Measurements from ENCODE around the gene OR52J3.

The OR52J3 gene

GRCh38 chr11:5046226-5046625, at the start of gene OR52J3:
TSS of gene OR52J3 (plus strand) at chr11:5046526. CDS start at chr11:5046526, 0 bp downstream.
- no peak for TF ChIP-seq ZNF394 (tag by site-specific recombination; IDR thresholded peaks at IDR 0.05; ENCODE audit: borderline replicate concordance)
- TF ChIP-seq, protein P1, sequence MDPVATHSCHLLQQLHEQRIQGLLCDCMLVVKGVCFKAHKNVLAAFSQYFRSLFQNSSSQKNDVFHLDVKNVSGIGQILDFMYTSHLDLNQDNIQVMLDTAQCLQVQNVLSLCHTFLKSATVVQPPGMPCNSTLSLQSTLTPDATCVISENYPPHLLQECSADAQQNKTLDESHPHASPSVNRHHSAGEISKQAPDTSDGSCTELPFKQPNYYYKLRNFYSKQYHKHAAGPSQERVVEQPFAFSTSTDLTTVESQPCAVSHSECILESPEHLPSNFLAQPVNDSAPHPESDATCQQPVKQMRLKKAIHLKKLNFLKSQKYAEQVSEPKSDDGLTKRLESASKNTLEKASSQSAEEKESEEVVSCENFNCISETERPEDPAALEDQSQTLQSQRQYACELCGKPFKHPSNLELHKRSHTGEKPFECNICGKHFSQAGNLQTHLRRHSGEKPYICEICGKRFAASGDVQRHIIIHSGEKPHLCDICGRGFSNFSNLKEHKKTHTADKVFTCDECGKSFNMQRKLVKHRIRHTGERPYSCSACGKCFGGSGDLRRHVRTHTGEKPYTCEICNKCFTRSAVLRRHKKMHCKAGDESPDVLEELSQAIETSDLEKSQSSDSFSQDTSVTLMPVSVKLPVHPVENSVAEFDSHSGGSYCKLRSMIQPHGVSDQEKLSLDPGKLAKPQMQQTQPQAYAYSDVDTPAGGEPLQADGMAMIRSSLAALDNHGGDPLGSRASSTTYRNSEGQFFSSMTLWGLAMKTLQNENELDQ (tag by site-specific recombination; IDR thresholded peaks at IDR 0.05; ENCODE audit: low read depth), result no peak
- TF ChIP-seq ZNF416 (tag by site-specific recombination; IDR thresholded peaks at IDR 0.05), result no peak
- no peaks in the 10 kb centered on the region for H3K4me1 ChIP-seq (ENCODE audit: control insufficient read depth, insufficient read depth, low read length)
- H3K36me3 ChIP-seq (ENCODE audit: control insufficient read depth in 2 of 2, insufficient read depth in 1 of 2, low read length in 2 of 2), result no peaks in the 10 kb centered on the region
- no peak within 1 kb of the TSS for H3K4me3 ChIP-seq (ENCODE audit: low read depth, low read length)
- H3K9me3 ChIP-seq (ENCODE audit: control insufficient read depth, insufficient read depth, low read depth, low read length), result no peaks in the 10 kb centered on the region
- CTCF ChIA-PET, result no interaction called here
- POLR2A ChIA-PET, result no interaction called here
- H3K27ac ChIP-seq (ENCODE audit: extremely low read depth, low read depth, low read length), result no peak within 1 kb of the TSS

DNA sequence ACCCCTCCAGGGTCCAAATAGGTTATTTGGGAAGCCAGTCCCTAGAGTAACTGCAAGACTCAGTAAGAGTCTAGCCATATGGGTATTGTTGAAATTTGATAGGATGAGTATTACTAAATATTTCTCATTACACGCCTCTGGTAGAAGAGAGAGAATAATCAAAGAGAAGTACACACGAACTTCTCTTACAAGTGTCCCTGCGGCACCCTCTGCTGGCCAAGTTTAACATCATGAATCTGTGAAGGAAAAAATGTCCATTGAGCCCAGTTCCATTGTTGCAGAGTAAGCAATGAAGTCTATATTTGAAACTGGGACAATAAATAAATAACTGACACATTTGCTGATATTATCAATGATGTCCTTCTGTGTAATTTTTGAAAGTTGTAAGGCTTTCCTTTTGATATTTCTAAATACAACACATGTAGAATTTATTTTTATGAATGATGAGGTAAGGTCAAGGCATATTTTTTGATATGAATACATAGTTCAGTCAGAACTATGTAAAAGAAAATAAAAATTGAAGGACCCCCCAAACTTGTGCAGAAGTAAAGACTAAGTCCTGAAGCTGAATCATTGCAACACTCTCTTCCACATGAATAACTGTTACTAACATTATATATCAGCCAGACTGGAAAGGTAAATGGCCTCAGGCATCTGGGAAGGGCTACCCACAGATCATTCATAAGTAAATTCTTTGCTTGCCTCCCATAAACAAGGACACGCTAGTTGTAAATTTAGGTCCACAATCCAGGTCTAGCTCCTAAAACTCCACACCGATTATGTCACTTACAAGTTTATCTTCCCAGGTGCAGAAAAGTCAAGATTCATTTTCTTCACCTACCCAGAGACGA, 41.7 kb upstream of the OR52J3 start:
- ChIA-PET POLR2A (no interaction called here), CTCF (interaction anchor here (0.6 to 2.6 kb wide), 5 partner anchors 17 to 379 kb away, joined by 3 to 24 read pairs (median 4); partner anchors contain the start of gene OR51D1)
- Histone ChIP-seq H3K4me1 (ENCODE audit: control insufficient read depth, insufficient read depth, low read length) (no peaks in the 10 kb centered on the region), H3K4me3 (ENCODE audit: low read depth, low read length) (no peak overlapping the region), H3K27ac (ENCODE audit: extremely low read depth, low read depth, low read length) (no peak overlapping the region), H3K9me3 (ENCODE audit: control insufficient read depth, insufficient read depth, low read depth, low read length) (no peaks in the 10 kb centered on the region), H3K36me3 (ENCODE audit: control insufficient read depth in 2 of 2, insufficient read depth in 1 of 2, low read length in 2 of 2) (no peaks in the 10 kb centered on the region)
- peak; percentile 53 for TF ChIP-seq ZNF654 (tag by site-specific recombination; IDR thresholded peaks at IDR 0.05; ENCODE audit: low read depth)
- no peak for TF ChIP-seq GLI4 (tag by site-specific recombination; IDR thresholded peaks at IDR 0.05)
- TF ChIP-seq ZNF626 (tag by site-specific recombination; IDR thresholded peaks at IDR 0.05), result no peak

DNA sequence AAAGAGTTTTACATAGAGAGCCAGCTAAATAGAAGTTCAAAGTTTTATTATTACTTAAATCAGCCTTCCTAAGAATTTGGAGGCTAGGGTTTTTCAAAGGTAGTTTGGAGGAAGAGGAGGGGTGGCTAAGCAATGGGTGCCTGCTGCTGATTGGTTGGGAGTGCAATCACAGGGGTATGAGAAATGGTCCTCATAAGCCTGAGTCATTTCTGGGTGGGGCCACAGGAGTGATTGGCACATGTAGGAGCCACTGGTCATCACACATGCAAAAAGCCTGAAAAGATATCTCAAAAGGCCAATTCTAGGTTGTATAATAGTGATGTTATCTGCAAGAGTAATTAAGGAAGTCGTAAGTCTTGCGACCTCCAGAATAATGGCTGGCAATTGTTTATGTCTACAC, 38.8 kb upstream of the OR52J3 start:
- no peak overlapping the region for H3K27ac ChIP-seq (ENCODE audit: extremely low read depth, low read depth, low read length)
- no peak overlapping the region for H3K4me3 ChIP-seq (ENCODE audit: low read depth, low read length)
- ChIA-PET POLR2A (no interaction called here), CTCF (interaction anchor here (0.6 kb wide), 1 partner anchor 373 kb away, joined by 3 read pairs; no protein-coding TSS in a partner anchor)
- H3K4me1 ChIP-seq (ENCODE audit: control insufficient read depth, insufficient read depth, low read length), result no peaks in the 10 kb centered on the region
- H3K9me3 ChIP-seq (ENCODE audit: control insufficient read depth, insufficient read depth, low read depth, low read length), result no peaks in the 10 kb centered on the region
- TF ChIP-seq, protein P2, sequence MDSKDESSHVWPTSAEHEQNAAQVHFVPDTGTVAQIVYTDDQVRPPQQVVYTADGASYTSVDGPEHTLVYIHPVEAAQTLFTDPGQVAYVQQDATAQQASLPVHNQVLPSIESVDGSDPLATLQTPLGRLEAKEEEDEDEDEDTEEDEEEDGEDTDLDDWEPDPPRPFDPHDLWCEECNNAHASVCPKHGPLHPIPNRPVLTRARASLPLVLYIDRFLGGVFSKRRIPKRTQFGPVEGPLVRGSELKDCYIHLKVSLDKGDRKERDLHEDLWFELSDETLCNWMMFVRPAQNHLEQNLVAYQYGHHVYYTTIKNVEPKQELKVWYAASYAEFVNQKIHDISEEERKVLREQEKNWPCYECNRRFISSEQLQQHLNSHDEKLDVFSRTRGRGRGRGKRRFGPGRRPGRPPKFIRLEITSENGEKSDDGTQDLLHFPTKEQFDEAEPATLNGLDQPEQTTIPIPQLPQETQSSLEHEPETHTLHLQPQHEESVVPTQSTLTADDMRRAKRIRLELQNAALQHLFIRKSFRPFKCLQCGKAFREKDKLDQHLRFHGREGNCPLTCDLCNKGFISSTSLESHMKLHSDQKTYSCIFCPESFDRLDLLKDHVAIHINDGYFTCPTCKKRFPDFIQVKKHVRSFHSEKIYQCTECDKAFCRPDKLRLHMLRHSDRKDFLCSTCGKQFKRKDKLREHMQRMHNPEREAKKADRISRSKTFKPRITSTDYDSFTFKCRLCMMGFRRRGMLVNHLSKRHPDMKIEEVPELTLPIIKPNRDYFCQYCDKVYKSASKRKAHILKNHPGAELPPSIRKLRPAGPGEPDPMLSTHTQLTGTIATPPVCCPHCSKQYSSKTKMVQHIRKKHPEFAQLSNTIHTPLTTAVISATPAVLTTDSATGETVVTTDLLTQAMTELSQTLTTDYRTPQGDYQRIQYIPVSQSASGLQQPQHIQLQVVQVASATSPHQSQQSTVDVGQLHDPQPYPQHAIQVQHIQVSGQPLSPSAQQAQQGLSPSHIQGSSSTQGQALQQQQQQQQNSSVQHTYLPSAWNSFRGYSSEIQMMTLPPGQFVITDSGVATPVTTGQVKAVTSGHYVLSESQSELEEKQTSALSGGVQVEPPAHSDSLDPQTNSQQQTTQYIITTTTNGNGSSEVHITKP (tag by site-specific recombination; IDR thresholded peaks at IDR 0.05), result no peak
- TF ChIP-seq YY2 (tag by site-specific recombination; IDR thresholded peaks at IDR 0.05) (no peak), ZNF274 (IDR thresholded peaks at IDR 0.05; ENCODE audit: low read length) (no peak), ZNF274 (tag by site-specific recombination; IDR thresholded peaks at IDR 0.05; ENCODE audit: borderline replicate concordance) (no peak), ZBTB7A (tag by site-specific recombination; IDR thresholded peaks at IDR 0.05; ENCODE audit: low read depth) (no peak), ZNF792 (tag by site-specific recombination; IDR thresholded peaks at IDR 0.05) (no peak), HOXC10 (CRISPR knock-in tag; IDR thresholded peaks at IDR 0.05) (no peak), ZNF707 (tag by site-specific recombination; IDR thresholded peaks at IDR 0.05) (no peak), OVOL3 (tag by site-specific recombination; IDR thresholded peaks at IDR 0.05) (no peak), ZNF404 (tag by site-specific recombination; IDR thresholded peaks at IDR 0.05) (no peak), ZNF426 (tag by site-specific recombination; IDR thresholded peaks at IDR 0.05) (no peak), ZNF488 (tag by site-specific recombination; IDR thresholded peaks at IDR 0.05) (no peak), ZNF157 (tag by site-specific recombination; IDR thresholded peaks at IDR 0.05) (no peak), ZNF114 (tag by site-specific recombination; IDR thresholded peaks at IDR 0.05) (no peak), ZNF558 (tag by site-specific recombination; IDR thresholded peaks at IDR 0.05) (no peak)
- TF ChIP-seq, protein P3, sequence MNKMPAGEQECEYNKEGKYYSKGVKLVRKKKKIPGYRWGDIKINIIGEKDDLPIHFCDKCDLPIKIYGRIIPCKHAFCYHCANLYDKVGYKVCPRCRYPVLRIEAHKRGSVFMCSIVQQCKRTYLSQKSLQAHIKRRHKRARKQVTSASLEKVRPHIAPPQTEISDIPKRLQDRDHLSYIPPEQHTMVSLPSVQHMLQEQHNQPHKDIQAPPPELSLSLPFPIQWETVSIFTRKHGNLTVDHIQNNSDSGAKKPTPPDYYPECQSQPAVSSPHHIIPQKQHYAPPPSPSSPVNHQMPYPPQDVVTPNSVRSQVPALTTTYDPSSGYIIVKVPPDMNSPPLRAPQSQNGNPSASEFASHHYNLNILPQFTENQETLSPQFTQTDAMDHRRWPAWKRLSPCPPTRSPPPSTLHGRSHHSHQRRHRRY (tag by site-specific recombination; IDR thresholded peaks at IDR 0.05), result no peak
- H3K36me3 ChIP-seq (ENCODE audit: control insufficient read depth in 2 of 2, insufficient read depth in 1 of 2, low read length in 2 of 2), result no peaks in the 10 kb centered on the region

Measured in HEK293 (cell line).